Measurements from ENCODE around the gene ANKRD1. TPM values are rescaled to one million over a fixed set of nuclear protein-coding genes. Genes with fewer than 3 reads are reported as not detected.

ANKRD1 gene
- total RNA-seq, 1 experiment from 2014 or later: 75.7 TPM

GRCh38 chr10:90930971-90931871, 10.3 kb upstream of the ANKRD1 start:
- Histone ChIP-seq H3K27me3 (replicated peaks; ENCODE audit: control insufficient read depth, insufficient read depth, low read length) (no peaks in the 10 kb centered on the region), H3K4me3 (ENCODE audit: low read depth, low read length) (no peak overlapping the region), H3K4me1 (peaks cover 72% of the 10 kb centered on the region), H3K36me3 (ENCODE audit: control insufficient read depth, insufficient read depth, low read length) (no peaks in the 10 kb centered on the region), H3K9me3 (no peaks in the 10 kb centered on the region)
- peaks cover 61% of the 10 kb centered on the region for H3K4me1 Mint-ChIP-seq (ENCODE audit: low read depth, unreplicated experiment)
- intact Hi-C loops (cut with micrococcal nuclease; ENCODE audit: unreplicated experiment): loop anchor here (1.0 to 5.0 kb wide), 6 partner anchors 10 to 1579 kb away; partner anchors contain the start of genes ANKRD1 and PCGF5
- peak overlapping the region; percentile 89 for H3K27ac Mint-ChIP-seq (ENCODE audit: unreplicated experiment)
- ChIA-PET CTCF (interaction anchor here (0.9 to 1.8 kb wide), 4 partner anchors 10 to 29 kb away, joined by 3 to 7 read pairs (median 4); partner anchors contain the start of gene ANKRD1), POLR2A (interaction anchor here (0.6 to 2.7 kb wide), 6 partner anchors 10 to 40 kb away, joined by 3 to 62 read pairs (median 6); partner anchors contain the start of gene ANKRD1)
- TSS peak; percentile 92 for BruUV-seq (replicated peaks)
- TF ChIP-seq CTCF (IDR thresholded peaks at IDR 0.05; ENCODE audit: insufficient read depth in 1 of 2, low read depth in 1 of 2, low read length in 1 of 2, severe bottlenecking in 1 of 2, unreplicated experiment in 1 of 2): no peak
- peak overlapping the region; percentile 54 for H3K4me3 Mint-ChIP-seq (ENCODE audit: unreplicated experiment)
- peaks cover 9% of the 10 kb centered on the region for H3K36me3 Mint-ChIP-seq (ENCODE audit: insufficient read depth, unreplicated experiment)
- peaks cover 9% of the 10 kb centered on the region for H3K9me3 Mint-ChIP-seq (ENCODE audit: unreplicated experiment)
- no peaks in the 10 kb centered on the region for H3K27me3 Mint-ChIP-seq (ENCODE audit: insufficient read depth, unreplicated experiment)
- peak; percentile 88 to 96 for DNase-seq

- DNase-seq: peak; percentile 80 to 89
- Mint-ChIP-seq H3K27me3 (ENCODE audit: insufficient read depth, unreplicated experiment) (no peaks in the 10 kb centered on the region), H3K4me1 (ENCODE audit: low read depth, unreplicated experiment) (peaks cover 53% of the 10 kb centered on the region), H3K4me3 (ENCODE audit: unreplicated experiment) (peak overlapping the region; percentile 54), H3K27ac (ENCODE audit: unreplicated experiment) (peak overlapping the region; percentile 89), H3K36me3 (ENCODE audit: insufficient read depth, unreplicated experiment) (peaks cover 9% of the 10 kb centered on the region), H3K9me3 (ENCODE audit: unreplicated experiment) (peaks cover 8% of the 10 kb centered on the region)
- no TSS peak for BruUV-seq (replicated peaks)
- peaks cover 69% of the 10 kb centered on the region for H3K4me1 ChIP-seq
- H3K27me3 ChIP-seq (replicated peaks; ENCODE audit: control insufficient read depth, insufficient read depth, low read length): no peaks in the 10 kb centered on the region
- intact Hi-C loops (cut with micrococcal nuclease; ENCODE audit: unreplicated experiment): loop anchor here (2.0 to 5.0 kb wide), 3 partner anchors 291 to 1578 kb away; partner anchors contain the start of gene PCGF5
- H3K4me3 ChIP-seq (ENCODE audit: low read depth, low read length): no peak overlapping the region
- no peaks in the 10 kb centered on the region for H3K36me3 ChIP-seq (ENCODE audit: control insufficient read depth, insufficient read depth, low read length)
- ChIA-PET POLR2A (interaction anchor here (0.7 to 2.7 kb wide), 6 partner anchors 9 to 869 kb away, joined by 3 to 62 read pairs (median 6); partner anchors contain the start of gene ANKRD1), CTCF (interaction anchor here (0.8 to 1.8 kb wide), 5 partner anchors 9 to 320 kb away, joined by 3 to 7 read pairs (median 3); partner anchors contain the start of gene ANKRD1)
- no peaks in the 10 kb centered on the region for H3K9me3 ChIP-seq
- no peak for TF ChIP-seq CTCF (IDR thresholded peaks at IDR 0.05; ENCODE audit: insufficient read depth in 1 of 2, low read depth in 1 of 2, low read length in 1 of 2, severe bottlenecking in 1 of 2, unreplicated experiment in 1 of 2)
Observed at GRCh38 chr10:90930070-90930837, 9.4 kb upstream of the ANKRD1 start.

- no peaks in the 10 kb centered on the region for H3K36me3 ChIP-seq (ENCODE audit: control insufficient read depth, insufficient read depth, low read length)
- H3K27me3 Mint-ChIP-seq (ENCODE audit: insufficient read depth, unreplicated experiment): no peaks in the 10 kb centered on the region
- no peak for DNase-seq
Observed at GRCh38 chr10:90929179-90929578, 8.3 kb upstream of the ANKRD1 start.

More at GRCh38 chr10:90929179-90929578, 8.3 kb upstream of the ANKRD1 start:
- no peaks in the 10 kb centered on the region for H3K9me3 ChIP-seq
- no TSS peak for BruUV-seq (replicated peaks)
- Mint-ChIP-seq H3K4me1 (ENCODE audit: low read depth, unreplicated experiment) (peaks cover 45% of the 10 kb centered on the region), H3K27ac (ENCODE audit: unreplicated experiment) (peak overlapping the region; percentile 89), H3K9me3 (ENCODE audit: unreplicated experiment) (no peaks in the 10 kb centered on the region), H3K36me3 (ENCODE audit: insufficient read depth, unreplicated experiment) (peaks cover 9% of the 10 kb centered on the region), H3K4me3 (ENCODE audit: unreplicated experiment) (peak overlapping the region; percentile 54)
- no peaks in the 10 kb centered on the region for H3K27me3 ChIP-seq (replicated peaks; ENCODE audit: control insufficient read depth, insufficient read depth, low read length)
- ChIA-PET POLR2A (interaction anchor here (2.7 kb wide), 1 partner anchor 8 kb away, joined by 62 read pairs; the partner anchor contains the start of gene ANKRD1), CTCF (interaction anchor here (0.8 kb wide), 1 partner anchor 17 kb away, joined by 6 read pairs; no protein-coding TSS in a partner anchor)
- no peak for TF ChIP-seq CTCF (IDR thresholded peaks at IDR 0.05; ENCODE audit: insufficient read depth in 1 of 2, low read depth in 1 of 2, low read length in 1 of 2, severe bottlenecking in 1 of 2, unreplicated experiment in 1 of 2)
- no peak overlapping the region for H3K4me3 ChIP-seq (ENCODE audit: low read depth, low read length)
- intact Hi-C loops (cut with micrococcal nuclease; ENCODE audit: unreplicated experiment): no loop called here
- H3K4me1 ChIP-seq: peaks cover 63% of the 10 kb centered on the region
